NOMO-1 treated with dmso at 0.1 percent for 144 hours (cell line): Measurements from ENCODE around the gene LRRC27.

ENCODE experiments used
- DNase-seq: peaks from one replicate; lab custom pipeline; 2025; ENCODE audit not compliant: unreplicated experiment; lab: John Stamatoyannopoulos, UW

LRRC27 gene

DNA sequence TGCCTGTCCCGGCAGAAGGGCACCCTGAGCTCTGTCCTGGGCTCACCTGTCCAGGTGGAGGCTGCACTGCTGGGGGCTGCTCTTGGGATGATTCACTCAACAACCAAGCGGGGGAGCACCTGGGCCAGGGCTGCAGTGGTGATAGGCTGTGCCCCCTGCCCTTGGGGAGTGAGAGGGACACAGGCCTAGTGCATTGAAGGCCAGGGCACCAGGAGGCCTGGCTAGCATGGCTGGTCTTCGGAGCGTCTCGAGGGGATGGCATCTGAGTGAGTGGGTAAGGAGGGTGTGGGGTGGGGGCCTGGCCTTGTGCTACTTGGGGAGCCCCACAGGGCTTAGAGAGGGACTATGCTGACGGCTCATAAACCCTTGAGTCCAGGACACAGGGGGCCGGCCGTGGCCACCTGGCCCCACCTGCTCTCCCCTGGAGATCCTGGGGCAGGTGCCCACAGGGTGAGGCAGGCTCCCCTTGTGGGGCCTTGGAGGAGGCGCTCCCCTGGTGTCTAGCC lies 68.1 kb downstream of the LRRC27 start:
- no peak for DNase-seq

DNA sequence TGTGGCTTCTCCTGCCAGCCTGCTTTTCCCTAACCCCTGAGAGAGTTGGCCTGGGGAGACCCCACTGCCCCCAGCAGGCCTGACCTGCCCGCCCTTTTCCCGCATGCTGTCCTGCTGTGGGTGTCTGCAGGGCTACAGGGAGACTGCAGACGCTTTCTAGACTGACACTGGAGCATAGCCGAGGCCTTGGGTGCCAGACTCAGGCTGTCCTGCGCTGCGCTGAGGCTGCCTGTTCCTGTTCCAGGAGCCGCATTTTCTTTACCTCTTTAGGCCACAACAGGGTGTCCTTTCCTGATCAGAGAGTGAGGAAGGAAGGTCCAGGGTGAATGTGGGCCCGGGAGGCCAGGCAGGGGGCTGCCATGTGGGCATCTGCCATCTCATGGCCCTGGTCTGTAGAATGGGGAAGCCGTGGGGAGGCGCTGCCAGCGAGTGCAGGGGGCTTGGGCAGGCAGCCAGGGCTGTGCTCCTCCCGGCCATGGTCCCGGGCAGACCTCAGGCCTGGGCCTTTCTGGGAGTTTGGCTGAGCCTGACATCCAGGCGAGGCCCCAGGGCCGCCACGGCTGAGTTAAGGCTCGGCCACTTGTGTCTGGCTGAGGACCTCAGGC lies 68.7 kb downstream of the LRRC27 start:
- DNase-seq = no peak

DNA sequence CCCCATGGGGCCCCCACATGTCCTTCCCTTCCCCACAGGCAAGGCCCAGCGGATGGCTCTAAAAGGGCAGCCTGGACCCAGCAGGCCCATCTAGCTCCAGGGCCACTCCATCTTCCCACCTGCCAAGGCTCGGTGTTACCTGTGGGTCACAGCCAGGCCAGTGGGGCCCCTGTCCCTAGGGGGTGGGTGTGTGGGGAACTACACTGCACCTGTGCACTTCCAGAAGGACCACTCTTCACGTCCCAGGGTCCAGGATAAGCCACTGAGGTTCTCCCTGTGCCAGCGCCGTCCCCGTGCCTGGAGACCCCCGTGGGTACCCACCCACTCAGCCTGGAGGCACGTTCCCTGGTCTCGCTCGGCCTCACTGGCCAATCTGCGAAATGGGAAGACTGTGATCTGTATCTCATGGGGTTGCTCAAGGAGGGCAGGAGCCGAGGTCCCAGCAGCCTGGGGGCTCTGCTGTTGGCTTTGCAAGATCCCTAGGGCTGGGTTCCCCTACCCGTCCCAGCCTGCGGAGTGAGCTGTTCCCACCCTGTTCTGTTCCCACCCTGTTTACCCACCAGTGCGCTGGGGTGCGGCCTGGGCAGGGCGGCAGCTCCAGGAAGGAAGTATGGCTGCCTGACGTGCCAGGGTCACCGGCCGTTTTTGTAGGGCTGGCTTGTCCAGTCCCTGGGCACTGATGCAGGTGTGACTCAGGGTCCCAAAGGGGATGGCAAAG lies 69.6 kb downstream of the LRRC27 start:
- no peak for DNase-seq

DNA sequence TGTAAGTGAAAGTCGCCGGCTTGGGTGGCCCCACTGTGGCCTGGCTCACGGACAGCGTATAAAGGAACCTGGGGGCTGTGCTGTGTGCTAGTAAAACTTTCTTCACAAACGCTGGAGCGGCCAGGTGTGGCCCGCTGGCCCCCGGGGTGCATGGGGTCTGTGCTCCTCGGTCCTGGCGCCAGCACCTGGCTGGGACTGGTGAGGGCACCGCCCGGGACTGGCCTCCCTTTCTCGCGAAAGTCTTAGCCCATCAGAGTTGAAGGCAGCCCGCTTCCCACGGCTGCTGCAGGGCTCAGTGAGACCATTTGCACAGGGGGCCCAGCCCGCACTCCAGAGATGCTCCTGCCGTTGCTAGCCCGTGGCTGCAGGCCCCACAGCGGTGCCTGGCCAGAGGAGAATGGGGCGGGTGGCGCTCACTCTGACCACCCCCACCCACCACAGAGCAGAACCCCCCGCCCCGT lies 70.8 kb downstream of the LRRC27 start:
- DNase-seq = no peak

DNA sequence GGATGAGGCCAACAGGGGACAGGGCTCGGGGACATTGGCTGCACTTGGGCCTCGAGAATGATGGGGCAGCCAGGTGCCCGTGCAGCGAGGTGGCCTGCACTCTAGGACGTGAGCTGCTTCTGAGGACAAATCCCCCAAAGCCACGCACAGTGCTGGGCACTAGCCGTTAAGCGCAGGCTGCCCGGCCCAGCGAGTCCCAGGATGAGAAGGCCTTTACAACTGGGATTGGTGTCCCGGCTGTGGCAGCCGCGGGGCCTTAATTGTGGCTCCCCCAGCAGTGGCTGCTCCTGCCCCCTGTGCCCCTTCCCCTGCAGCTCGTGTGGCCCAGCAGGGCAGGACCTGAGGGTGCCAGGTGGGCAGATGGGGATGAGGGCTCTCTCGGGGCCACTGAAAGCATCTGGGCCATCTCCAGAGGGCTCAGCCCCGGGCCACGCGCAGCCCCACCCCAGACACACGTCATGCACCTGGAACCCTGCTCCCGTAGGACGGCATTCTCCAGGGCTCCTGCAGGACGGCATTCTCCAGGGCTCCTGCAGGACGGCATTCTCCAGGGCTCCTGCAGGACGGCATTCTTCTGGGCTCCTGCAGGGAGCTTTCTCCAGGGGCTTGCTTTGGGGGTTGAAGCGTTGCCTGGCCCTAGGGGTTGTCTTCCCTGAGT lies 71.6 kb downstream of the LRRC27 start:
- no peak for DNase-seq

DNA sequence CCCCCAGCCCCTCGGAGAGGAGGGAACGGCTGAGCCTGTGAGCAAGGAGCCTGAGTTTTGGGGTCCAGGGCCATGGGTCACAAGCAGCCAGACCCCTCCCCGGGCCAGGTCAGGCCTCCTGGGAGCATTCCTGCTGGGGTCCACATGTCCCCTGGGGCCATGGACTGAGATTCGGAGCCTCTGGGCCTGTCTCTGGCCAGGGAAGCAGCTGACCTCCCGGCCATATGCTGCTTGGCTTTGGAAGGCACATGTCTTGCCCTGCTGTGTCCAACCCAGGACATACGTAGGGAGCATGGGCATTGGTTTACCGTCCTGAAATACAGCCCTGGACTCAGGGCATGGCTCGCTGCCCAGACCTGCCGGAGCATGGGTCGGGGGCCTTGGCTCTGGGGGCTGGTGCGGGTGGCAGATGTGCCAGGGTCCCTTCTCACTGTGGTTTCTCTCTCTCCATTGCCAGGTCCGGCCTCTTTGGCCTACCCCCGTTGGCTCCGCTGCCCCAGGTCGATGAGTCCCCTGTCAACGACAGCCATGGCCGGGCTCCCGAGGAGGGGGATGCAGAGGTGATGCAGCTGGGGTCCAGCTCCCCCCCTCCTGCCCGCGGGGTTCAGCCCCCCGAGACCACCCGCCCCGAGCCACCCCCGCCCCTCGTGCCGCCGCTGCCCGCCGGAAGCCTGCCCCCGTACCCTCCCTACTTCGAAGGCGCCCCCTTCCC lies 72.3 kb downstream of the LRRC27 start:
- DNase-seq = no peak

DNA sequence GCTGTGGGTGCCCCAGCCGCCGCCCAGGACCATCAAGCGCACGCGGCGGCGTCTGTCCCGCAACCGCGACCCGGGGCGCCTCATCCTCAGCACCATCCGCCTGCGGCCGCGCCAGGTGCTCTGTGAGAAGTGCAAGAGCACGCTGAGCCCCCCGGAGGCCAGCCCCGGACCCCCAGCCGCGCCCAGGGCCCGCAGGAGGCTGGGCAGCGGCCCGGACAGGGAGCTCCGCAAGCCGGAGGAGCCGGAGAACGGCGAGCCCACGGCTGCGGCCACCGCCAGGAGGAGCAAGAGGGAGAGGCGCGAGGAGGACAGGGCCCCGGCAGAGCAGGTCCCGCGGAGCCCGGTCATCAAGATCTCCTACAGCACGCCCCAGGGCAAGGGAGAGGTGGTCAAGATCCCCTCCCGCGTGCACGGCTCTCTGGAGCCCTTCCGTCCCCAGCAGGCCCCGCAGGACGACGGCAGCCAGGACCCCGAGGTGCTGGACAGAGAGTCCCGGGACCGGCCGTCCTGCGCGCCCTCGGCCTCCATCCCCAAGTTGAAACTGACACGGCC lies 73.0 kb downstream of the LRRC27 start:
- no peak for DNase-seq

DNA sequence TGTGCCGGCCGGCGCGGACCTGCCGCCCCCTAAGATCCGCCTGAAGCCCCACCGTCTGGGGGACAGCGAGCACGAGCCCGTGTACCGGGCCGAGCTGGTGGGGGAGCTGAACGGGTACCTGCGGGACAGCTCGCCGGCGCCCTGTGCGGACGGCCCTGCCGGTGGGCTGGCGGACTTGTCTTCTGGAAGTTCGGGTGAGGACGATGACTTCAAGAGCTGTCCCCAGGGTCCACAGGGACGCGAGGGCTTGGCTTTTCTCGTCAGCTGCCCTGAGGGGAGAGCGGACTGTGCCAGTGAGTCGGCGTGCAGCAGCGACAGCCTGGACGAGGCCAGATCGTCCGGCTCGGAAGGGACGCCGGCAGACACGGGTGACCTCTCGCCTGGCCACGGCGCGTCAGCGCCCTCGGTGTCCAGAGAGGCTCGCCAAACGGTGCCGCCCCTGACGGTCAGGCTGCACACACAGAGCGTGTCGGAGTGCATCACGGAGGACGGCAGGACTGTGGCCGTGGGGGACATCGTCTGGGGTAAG lies 73.5 kb downstream of the LRRC27 start:
- no peak for DNase-seq

DNA sequence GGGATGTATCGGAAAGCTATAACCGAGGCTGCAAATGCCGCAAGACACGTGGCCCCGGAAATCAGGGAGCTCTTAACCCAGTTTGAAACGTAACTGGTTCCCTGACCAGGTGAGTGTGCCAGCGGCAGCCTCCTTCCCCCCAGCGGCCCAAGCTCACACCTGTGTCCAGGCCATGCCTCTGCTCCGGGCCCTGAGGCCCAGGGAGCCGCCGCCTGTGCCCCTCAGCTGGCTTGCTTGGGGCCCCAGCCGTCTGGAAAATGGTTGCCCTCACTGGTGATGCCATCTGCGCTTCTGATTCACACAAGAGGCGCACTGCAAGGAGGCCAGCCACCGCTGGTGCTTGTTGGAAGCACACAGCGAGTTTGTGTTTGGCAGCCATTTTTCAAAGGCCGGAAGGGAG lies 74.2 kb downstream of the LRRC27 start:
- DNase-seq = no peak

DNA sequence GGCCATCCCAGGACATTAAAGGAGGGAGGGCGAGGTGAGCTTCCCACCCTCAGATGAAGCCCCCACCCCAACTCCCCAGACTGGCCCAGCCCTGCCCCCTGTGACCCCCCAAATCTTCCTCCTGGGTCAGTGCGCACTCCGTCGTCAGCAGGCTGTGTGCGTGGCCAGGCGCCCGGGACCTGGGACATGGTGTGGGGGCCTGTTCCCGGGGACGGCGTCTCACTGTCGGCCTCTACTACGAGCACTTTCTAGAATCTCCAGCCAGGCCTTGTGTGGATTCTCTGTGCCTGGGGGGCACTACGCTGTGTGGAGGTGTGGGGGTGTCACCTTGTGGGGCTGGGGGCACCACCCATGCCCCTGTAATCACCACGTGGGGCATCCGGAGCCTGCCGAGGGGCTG lies 74.8 kb downstream of the LRRC27 start:
- DNase-seq = no peak

DNA sequence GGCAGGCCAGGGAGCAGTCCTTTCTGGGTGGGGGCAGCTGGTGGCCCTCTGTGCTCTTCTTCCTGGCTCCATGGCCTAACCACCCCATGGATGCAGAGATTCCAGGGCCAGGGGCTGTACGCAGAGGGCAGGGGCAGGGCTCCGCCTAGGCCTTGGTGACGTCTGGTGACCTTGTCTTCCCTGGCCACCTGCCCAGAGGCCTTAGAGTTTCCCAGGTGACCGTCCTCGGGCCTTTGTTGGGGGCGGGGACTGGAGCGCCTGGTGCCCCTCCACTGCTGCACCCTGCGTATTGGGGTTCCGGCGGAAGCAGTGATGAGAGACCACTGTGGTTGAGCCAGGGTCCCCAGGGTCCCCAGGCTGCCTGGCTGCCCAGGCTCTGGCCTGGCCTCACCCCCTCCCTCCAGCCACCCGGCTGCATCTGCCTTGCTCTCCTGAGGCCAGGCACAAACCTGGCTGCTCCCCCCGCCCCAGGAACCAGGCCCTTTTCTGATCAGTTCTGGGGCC lies 75.3 kb downstream of the LRRC27 start:
- DNase-seq = no peak

DNA sequence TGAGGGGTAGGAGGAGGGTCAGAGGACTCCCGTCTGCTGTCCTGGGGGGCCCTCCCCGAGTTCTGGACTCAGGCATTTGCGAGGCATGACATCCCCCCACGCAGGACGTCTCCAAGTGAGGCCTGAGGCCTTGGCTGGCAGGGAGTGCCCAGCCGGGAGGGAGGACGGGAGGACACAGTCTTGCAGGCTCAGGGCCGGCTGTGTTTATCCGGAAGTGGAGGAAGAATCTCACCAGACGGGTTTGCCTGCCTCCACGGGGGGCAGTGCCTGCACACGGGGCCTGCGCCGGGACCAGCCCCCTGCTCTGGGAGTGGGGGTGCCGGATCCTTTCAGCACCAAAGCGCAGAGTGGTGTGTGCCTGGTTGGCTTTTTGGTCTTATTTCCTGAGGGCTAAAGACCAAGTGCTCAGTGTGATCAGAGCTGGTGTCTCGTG lies 75.9 kb downstream of the LRRC27 start:
- DNase-seq = no peak

DNA sequence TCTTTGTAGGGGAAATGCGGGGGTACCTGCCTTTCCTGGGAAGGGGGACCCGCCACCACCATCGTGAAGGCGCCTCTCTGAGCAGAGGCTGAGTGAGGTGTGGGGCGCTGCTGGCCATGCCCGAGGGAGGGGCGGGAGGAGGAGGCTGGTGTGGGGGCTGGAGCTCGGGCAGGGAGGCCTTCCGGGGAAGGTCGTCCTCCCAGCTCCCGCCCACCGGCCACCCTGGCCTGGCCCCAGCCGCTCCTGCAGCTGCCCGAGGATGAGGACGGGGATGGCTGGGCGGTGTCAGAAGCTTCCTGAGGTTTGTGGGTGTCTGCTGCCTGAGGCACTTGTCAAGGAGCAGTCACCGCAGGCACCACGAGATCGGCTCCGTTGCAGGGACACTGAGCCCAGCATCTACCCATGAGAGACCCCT lies 76.4 kb downstream of the LRRC27 start:
- no peak for DNase-seq

DNA sequence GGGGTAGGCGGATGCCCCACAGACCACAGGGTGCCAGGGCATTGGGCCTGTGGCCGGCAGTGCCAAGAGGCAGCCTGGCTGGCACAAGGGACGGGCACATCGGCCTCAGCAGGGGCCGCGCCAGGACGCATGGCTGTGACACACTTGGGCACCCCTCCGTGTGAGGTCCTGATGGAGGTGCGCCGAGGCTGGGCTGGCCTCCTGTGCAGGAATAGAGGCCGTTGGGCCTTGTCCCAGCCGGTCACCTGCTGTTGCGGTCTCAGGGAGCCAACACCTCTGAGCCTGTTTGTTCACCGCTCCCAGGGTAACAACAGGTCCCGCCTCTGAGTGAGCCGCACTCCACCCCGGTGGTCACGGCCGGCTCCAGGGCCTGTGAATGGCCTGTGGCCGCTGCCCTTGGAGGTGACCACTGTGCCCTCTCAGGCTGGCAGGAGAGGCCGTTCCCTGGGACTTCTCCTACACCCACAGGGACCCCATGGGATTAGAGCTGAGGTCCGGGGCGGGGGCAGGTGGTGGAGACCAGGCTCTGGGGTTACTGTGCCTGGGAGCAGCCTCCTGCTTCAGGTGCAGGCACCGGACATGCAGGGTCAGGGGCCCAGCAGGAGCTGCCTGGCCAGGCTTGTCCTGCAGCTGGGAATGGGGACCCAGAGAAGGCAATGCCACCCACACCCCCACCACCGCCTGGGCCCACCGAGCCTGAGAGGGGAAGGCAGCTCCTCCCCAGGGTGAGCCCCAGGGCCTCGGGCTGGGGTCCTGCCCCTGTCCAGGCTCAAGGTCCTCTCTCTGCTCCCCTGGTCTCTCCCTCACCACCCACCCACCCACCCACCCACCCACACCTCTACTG lies 77.1 kb downstream of the LRRC27 start:
- no peak for DNase-seq

DNA sequence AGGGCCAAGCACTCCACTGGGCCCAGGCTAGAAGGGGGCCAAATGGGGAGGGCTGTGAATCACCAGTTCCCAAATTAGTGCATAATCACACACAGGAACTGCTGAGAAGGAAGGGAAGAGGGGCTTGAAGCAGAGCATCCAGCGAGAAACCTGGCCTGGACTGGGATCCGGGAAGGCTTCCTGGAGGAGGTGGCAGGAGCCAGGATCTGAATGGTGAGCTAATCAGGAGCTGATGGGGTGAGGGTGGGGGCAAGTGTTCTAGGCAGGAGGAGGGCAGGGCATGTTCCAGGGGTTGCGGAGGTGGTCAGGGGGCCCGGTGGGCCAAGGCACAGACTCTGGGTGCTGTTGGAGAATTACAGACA lies 77.7 kb downstream of the LRRC27 start:
- DNase-seq = no peak

DNA sequence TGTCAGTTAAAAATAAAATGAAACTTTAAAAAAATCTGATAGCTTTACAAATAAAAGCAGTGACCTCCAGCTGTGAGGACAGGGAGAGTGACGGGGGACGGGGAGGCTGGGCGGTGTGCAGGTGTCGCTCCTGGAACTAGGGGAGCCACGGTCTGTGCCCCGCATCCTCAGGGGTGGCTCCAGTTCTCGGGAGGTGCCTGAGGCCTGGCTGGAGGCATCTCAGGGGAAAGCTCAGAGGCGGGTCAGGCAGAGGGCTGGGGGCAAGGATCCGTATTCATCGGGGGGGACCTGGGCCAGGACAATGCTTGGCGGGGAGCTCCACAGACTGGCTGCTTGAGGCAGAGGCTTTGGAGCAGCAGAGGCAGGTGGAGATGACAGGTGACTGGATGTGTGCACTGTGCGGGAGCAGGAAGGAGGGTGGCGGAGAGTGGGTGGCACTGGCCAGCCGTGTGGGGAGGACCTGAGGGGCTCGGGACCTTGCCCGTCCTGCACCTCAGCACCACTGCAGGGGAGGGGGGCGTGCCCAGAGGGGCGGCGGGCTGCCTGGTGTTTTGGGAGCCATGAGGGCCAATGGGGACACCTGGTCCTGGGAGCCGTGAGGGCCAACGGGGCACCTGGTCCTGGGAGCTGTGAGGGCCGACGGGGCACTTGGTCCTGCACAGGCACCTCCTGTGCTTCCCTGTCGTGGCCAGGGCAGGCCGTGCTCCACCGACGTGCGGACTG lies 78.2 kb downstream of the LRRC27 start:
- DNase-seq = no peak

DNA sequence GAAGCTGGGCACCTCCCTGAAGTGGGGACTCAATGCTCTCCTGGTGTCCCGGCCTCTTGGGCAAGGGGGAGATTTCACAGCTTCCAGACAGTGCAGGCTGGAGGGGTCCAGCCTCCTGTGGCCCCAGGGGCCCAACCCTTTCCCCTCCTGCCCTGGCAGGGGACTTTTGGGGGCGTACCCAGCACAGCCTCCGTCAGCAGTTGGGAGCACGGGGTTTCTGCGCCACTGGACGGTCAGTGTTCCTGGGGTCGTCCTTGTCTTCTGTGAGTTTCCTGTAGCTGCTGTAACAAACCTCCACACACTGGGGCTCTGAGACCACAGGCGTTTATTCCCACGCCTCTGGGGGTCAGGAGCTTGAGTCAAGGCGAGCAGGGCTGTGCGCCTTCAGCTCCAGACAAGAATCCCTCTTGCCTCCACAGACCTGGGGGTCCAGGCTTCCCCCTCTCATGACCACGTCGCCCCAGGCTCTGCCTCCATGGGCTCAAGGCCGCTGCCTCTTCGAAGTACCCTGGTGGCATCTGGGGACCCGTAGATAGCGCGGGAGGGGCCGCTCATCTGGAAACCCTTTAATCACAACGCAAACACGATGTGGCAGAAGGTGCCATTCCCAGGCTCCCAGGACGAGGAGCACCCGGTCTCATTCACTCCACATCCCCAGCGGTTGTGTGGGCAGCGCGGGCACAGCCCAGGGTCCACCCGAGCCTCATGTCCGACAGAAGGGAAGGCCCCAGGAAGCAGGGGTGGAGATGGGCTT lies 79.0 kb downstream of the LRRC27 start:
- no peak for DNase-seq

DNA sequence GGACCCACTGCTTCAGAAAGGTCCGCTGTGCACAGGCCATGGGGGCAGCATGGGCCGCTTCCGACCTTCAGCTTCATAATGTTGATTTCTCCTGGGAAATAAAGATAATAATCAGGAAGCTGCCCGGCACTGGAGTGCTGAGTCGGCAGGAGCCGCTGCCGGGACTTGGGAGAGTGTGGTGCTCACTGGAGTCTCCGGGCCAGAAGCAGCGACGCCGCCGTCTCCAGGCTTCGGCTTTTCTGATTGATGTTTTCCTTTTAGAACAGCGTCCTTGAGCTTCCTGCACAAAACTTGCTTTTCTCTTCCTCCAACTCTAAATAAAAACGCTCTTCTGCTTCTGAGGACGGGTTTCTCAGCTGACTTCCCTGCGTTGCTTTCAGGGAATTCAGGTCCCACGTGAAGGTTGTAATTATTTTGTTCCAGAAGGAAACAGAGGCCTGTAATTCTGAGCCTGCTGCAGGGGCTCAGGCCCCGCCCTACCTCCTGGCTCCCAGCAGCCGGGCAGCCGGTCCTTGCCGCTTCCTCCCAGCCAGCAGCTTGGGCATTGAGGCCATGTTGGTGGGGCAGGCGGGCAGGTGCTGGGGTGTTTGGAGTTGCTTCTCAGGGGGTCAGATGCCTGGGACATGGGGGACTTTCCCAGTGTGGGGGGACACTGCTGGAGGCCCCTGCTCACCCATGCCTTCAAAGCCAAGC lies 79.7 kb downstream of the LRRC27 start:
- no peak for DNase-seq
